Liver (tissue), 3 donors: ENCODE measurements around the gene SLC22A5.

ENCODE experiments used
- ATF3 ChIP-seq: IDR thresholded peaks from 2 replicates; pipeline ENCODE4 v1.6.1; 2016; ENCODE audit warnings: antibody characterized with exemption
- TF ChIP-seq, protein P1 (sequence below): fragments of 150-350 bp; IDR thresholded peaks from 2 replicates; pipeline ENCODE4 v1.5.1; 2017; ENCODE audit warnings: improper control_type of control experiment, low read depth, low read length; ENCODE audit not compliant: missing input control
- TF ChIP-seq, protein P2 (sequence below): IDR thresholded peaks from 2 replicates; pipeline ENCODE4 v1.6.1; 2016; ENCODE audit warnings: antibody characterized with exemption
- donor health status: healthy.
- donor health status: healthy.

DNA sequence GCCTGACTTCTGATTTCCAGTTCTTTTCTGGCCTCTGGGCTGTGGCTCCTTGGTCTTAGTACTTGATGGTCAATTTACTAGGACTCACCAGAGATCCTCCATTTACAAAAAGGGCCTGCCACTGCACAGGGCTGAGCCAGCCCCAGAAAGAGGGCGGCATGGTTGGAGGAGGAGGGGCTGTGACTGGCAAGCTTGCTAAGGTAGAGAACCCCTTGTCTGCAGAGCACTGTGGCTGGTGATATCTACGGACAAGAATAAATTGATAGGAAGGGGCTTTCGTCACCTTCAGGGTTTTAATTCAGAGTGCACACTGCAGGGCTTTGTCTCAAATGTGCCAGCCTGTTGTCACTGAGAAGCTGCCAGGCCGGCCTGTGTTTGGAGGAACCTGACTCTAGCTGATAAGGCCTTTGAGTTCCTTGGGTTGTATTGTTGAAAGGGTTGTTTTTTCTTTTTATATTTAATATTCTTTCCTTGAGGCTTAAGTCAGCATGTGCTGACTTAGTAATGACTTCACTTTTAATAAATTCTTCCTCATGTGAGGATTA, 15.1 kb downstream of the SLC22A5 start:
- TF ChIP-seq, protein P1, sequence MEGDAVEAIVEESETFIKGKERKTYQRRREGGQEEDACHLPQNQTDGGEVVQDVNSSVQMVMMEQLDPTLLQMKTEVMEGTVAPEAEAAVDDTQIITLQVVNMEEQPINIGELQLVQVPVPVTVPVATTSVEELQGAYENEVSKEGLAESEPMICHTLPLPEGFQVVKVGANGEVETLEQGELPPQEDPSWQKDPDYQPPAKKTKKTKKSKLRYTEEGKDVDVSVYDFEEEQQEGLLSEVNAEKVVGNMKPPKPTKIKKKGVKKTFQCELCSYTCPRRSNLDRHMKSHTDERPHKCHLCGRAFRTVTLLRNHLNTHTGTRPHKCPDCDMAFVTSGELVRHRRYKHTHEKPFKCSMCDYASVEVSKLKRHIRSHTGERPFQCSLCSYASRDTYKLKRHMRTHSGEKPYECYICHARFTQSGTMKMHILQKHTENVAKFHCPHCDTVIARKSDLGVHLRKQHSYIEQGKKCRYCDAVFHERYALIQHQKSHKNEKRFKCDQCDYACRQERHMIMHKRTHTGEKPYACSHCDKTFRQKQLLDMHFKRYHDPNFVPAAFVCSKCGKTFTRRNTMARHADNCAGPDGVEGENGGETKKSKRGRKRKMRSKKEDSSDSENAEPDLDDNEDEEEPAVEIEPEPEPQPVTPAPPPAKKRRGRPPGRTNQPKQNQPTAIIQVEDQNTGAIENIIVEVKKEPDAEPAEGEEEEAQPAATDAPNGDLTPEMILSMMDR: no peak
- TF ChIP-seq ATF3: no peak
- TF ChIP-seq, protein P2, sequence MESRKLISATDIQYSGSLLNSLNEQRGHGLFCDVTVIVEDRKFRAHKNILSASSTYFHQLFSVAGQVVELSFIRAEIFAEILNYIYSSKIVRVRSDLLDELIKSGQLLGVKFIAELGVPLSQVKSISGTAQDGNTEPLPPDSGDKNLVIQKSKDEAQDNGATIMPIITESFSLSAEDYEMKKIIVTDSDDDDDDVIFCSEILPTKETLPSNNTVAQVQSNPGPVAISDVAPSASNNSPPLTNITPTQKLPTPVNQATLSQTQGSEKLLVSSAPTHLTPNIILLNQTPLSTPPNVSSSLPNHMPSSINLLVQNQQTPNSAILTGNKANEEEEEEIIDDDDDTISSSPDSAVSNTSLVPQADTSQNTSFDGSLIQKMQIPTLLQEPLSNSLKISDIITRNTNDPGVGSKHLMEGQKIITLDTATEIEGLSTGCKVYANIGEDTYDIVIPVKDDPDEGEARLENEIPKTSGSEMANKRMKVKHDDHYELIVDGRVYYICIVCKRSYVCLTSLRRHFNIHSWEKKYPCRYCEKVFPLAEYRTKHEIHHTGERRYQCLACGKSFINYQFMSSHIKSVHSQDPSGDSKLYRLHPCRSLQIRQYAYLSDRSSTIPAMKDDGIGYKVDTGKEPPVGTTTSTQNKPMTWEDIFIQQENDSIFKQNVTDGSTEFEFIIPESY: no peak
